SK-N-SH (cell line): ENCODE results near the gene MEI4. TPM values are rescaled to one million over a fixed set of nuclear protein-coding genes. Genes with fewer than 3 reads are reported as not detected.
"Not testable (repeated sequence)": the region's sequence is repeated elsewhere in the genome, so short reads cannot be mapped to it uniquely, and the experiment has no call there.

Source experiments
- CTCF ChIA-PET: fragments of 300-600, 350-600 bp; formaldehyde crosslinking; extraction: SDS; loops from one replicate; lab custom pipeline; 2021; lab: Yijun Ruan, JAX
- POLR2A ChIA-PET: fragments of 350-600 bp; sonication (Branson Sonifier 250); formaldehyde crosslinking; extraction: SDS; loops from one replicate; lab custom pipeline; 2020; ENCODE audit warnings: antibody characterized with exemption, inconsistent platforms; lab: Yijun Ruan, JAX
- DNase-seq: peaks from one replicate; pipeline ENCODE4 v3.0.0; 2012
- H2AFZ ChIP-seq: fragments of 200-600 bp; sonication (generic); 2 replicates; pipeline ENCODE4 v1.8.1; 2016; ENCODE audit warnings: antibody characterized with exemption, mild to moderate bottlenecking, low read depth
- H3F3A ChIP-seq: fragments of 200-600 bp; sonication (generic); replicated peaks from 2 replicates; pipeline ENCODE3; 2016; ENCODE audit warnings: antibody characterized with exemption, mild to moderate bottlenecking; ENCODE audit not compliant: insufficient read depth
- H3K27ac ChIP-seq, 2 experiments: fragments of 200-500 bp in 1 of 2; fragments of 200-600 bp in 1 of 2; sonication (Bioruptor generic) in 1 of 2; sonication (generic), shearing (Covaris generic) in 1 of 2; 2 replicates each; pipeline versions ENCODE4 v1.5.1 to v1.6.1; 2014 to 2016; ENCODE audit warnings: low read depth in 2 of 2, inconsistent platforms in 1 of 2, low read length in 1 of 2, mild to moderate bottlenecking in 1 of 2, mixed read lengths in 1 of 2
- H3K27me3 ChIP-seq: fragments of 200-600 bp; sonication (generic), shearing (Covaris generic); 2 replicates; pipeline ENCODE4 v1.6.1; 2016; ENCODE audit warnings: mixed run types; ENCODE audit not compliant: insufficient read depth
- H3K36me3 ChIP-seq, 2 experiments: fragments of 200-500 bp in 1 of 2; fragments of 200-600 bp in 1 of 2; sonication (Bioruptor generic) in 1 of 2; sonication (generic) in 1 of 2; replicated peaks in 1 of 2; 2 replicates each; pipeline versions ENCODE3 to v1.5.1; 2014 to 2016; ENCODE audit warnings: low read length in 1 of 2, mild to moderate bottlenecking in 1 of 2; ENCODE audit not compliant: insufficient read depth in 2 of 2, control insufficient read depth in 1 of 2
- H3K4me1 ChIP-seq, 2 experiments: fragments of 200-500 bp in 1 of 2; fragments of 200-600 bp in 1 of 2; sonication (Bioruptor generic) in 1 of 2; sonication (generic), shearing (Covaris generic) in 1 of 2; 2 replicates each; pipeline versions ENCODE4 v1.5.1 to v1.6.1; 2014 to 2016; ENCODE audit warnings: low read depth in 1 of 2, low read length in 1 of 2, mixed run types in 1 of 2; ENCODE audit not compliant: insufficient read depth in 2 of 2, control insufficient read depth in 1 of 2
- H3K4me2 ChIP-seq: fragments of 200-600 bp; sonication (generic), shearing (Covaris generic); 2 replicates; pipeline ENCODE4 v1.6.1; 2017; ENCODE audit warnings: mixed run types
- H3K4me3 ChIP-seq, 2 experiments: fragments of 200-500 bp in 1 of 2; fragments of 200-600 bp in 1 of 2; sonication (Bioruptor generic) in 1 of 2; sonication (generic), shearing (Covaris generic) in 1 of 2; 2 replicates each; pipeline versions ENCODE4 v1.5.1 to v1.8.1; 2014 to 2016; ENCODE audit warnings: low read depth in 2 of 2, inconsistent platforms in 1 of 2, low read length in 1 of 2, mild to moderate bottlenecking in 1 of 2, mixed read lengths in 1 of 2, moderate library complexity in 1 of 2
- H3K79me2 ChIP-seq: fragments of 200-600 bp; sonication (generic); 2 replicates; pipeline ENCODE4 v1.8.1; 2017; ENCODE audit warnings: mild to moderate bottlenecking; ENCODE audit not compliant: insufficient read depth
- H3K9ac ChIP-seq: fragments of 200-600 bp; sonication (generic); 2 replicates; pipeline ENCODE4 v1.6.1; 2017; ENCODE audit warnings: mixed run types
- H3K9me2 ChIP-seq: fragments of 200-600 bp; sonication (generic); 2 replicates; pipeline ENCODE4 v1.6.1; 2017; ENCODE audit warnings: mixed run types
- H3K9me3 ChIP-seq: fragments of 200-600 bp; sonication (generic); 2 replicates; pipeline ENCODE4 v1.6.1; 2017; ENCODE audit warnings: mixed run types, mild to moderate bottlenecking, moderate library complexity
- H4K20me1 ChIP-seq: fragments of 200-600 bp; sonication (generic); 2 replicates; pipeline ENCODE4 v1.6.1; 2017; ENCODE audit warnings: mild to moderate bottlenecking, mixed run types; ENCODE audit not compliant: insufficient read depth
- CHD2 ChIP-seq: fragments of 150-350 bp; IDR thresholded peaks from 2 replicates; pipeline ENCODE4 v1.6.1; 2018; ENCODE audit warnings: low read length; ENCODE audit not compliant: partially characterized antibody
- FOSL2 ChIP-seq: IDR thresholded peaks from 2 replicates; pipeline ENCODE4 v1.4.0; 2012; ENCODE audit warnings: low read depth, mild to moderate bottlenecking, moderate library complexity, borderline replicate concordance
- FOXJ3 ChIP-seq: sonication (generic); formaldehyde crosslinking; IDR thresholded peaks from 2 replicates; pipeline ENCODE4 v1.5.1; 2020; ENCODE audit warnings: mild to moderate bottlenecking, missing genetic modification reagents
- GATA2 ChIP-seq: sonication (generic); formaldehyde crosslinking; IDR thresholded peaks from 2 replicates; pipeline ENCODE4 v1.5.0; 2020; ENCODE audit warnings: mild to moderate bottlenecking, missing genetic modification reagents
- JUND ChIP-seq: IDR thresholded peaks from 2 replicates; pipeline ENCODE4 v1.4.0; 2012
- MAX ChIP-seq: IDR thresholded peaks from 2 replicates; pipeline ENCODE4 v1.4.0; 2012; ENCODE audit warnings: low read depth
- MXI1 ChIP-seq: IDR thresholded peaks from 2 replicates; pipeline ENCODE4 v1.6.1; 2012; ENCODE audit warnings: mild to moderate bottlenecking, low read depth, low read length, improper control_type of control experiment
- NFIC ChIP-seq: IDR thresholded peaks from 2 replicates; pipeline ENCODE4 v1.4.0; 2012; ENCODE audit warnings: borderline replicate concordance
- POLR2AphosphoS5 ChIP-seq: IDR thresholded peaks from 2 replicates; pipeline ENCODE4 v1.6.1; 2012; ENCODE audit warnings: low read depth, low read length
- RAD21 ChIP-seq: IDR thresholded peaks from 2 replicates; pipeline ENCODE4 v1.6.1; 2012; ENCODE audit warnings: mild to moderate bottlenecking, low read length
- REST ChIP-seq: IDR thresholded peaks from 2 replicates; pipeline ENCODE4 v1.6.1; 2012; ENCODE audit warnings: mild to moderate bottlenecking, low read depth, low read length, moderate library complexity
- RFX5 ChIP-seq: IDR thresholded peaks from 2 replicates; pipeline ENCODE4 v1.6.1; 2012; ENCODE audit warnings: mild to moderate bottlenecking, improper control_type of control experiment, low read length
- RXRA ChIP-seq: IDR thresholded peaks from 2 replicates; pipeline ENCODE4 v1.4.0; 2012; ENCODE audit warnings: low read depth, mild to moderate bottlenecking, borderline replicate concordance
- TCF12 ChIP-seq: IDR thresholded peaks from 2 replicates; pipeline ENCODE4 v1.4.0; 2012
- TEAD4 ChIP-seq: IDR thresholded peaks from 2 replicates; pipeline ENCODE4 v1.4.0; 2012; ENCODE audit warnings: mild to moderate bottlenecking, borderline replicate concordance; ENCODE audit not compliant: insufficient read depth
- USF1 ChIP-seq: IDR thresholded peaks from 2 replicates; pipeline ENCODE4 v1.4.0; 2012; ENCODE audit warnings: low read depth, borderline replicate concordance
- YY1 ChIP-seq: IDR thresholded peaks from 2 replicates; pipeline ENCODE4 v1.4.0; 2012; ENCODE audit warnings: low read depth, mild to moderate bottlenecking
- WGBS: methylation state at CpG from one replicate; pipeline ENCODE4 v1.1.6; 2017; ENCODE audit warnings: low lambda C conversion rate; 5-methylcytosine and 5-hydroxymethylcytosine counted together
- polyA plus RNA-seq, 3 experiments: library from polyadenylated mRNA; depleted of rRNA; stranded (reverse); fragments of >200 nt; gene quantifications; 2 replicates each; pipeline ENCODE4 v1.2.3, GENCODE V29; 2012
- TF ChIP-seq, protein P1 (sequence below): fragments of 200-600 bp; sonication (generic); IDR thresholded peaks from 2 replicates; pipeline ENCODE4 v1.6.1; 2017; ENCODE audit warnings: antibody characterized with exemption, mild to moderate bottlenecking, moderate library complexity
- TF ChIP-seq, protein P2 (sequence below): IDR thresholded peaks from 2 replicates; pipeline ENCODE4 v1.4.0; 2012; ENCODE audit warnings: low read depth, borderline replicate concordance
- TF ChIP-seq, protein P3 (sequence below): fragments of 150-350 bp; IDR thresholded peaks from 2 replicates; pipeline ENCODE4 v1.6.1; 2016; ENCODE audit warnings: mild to moderate bottlenecking, low read depth, low read length

The MEI4 gene
- polyA plus RNA-seq, 1 of the 3 experiments (the other 2 are of a cell fraction): not detected

- H3K79me2 ChIP-seq, H3K27ac ChIP-seq, H3K4me1 ChIP-seq, H2AFZ ChIP-seq, H4K20me1 ChIP-seq, H3K4me3 ChIP-seq, DNase-seq, H3K36me3 ChIP-seq, H3K4me2 ChIP-seq, H3K9me3 ChIP-seq, H3F3A ChIP-seq, POLR2A ChIA-PET, H3K27me3 ChIP-seq, H3K9ac ChIP-seq, H3K9me2 ChIP-seq: not testable (repeated sequence)
- WGBS: 13% methylated on average over 6 of the region's 6 CpGs
- CTCF ChIA-PET: interaction anchor here (1.4 kb wide), 1 partner anchor 31 kb away, joined by 3 read pairs; no protein-coding TSS in a partner anchor
Observed at GRCh38 chr6:77700095-77700494, 47.3 kb downstream of the MEI4 start.

GRCh38 chr6:77707603-77708002 lies 54.8 kb downstream of the MEI4 start:
- no peak overlapping the region for H3K4me2 ChIP-seq
- no peak overlapping the region for H3K27ac ChIP-seq
- H3K9ac ChIP-seq: no peak overlapping the region
- H2AFZ ChIP-seq: no peak overlapping the region
- H3K4me3 ChIP-seq: no peak overlapping the region
- DNase-seq: no peak
- no peaks in the 10 kb centered on the region for H4K20me1 ChIP-seq
- no peaks in the 10 kb centered on the region; the same call in 1 of the 2 replicates for H3K27me3 ChIP-seq
- H3K4me1 ChIP-seq: no peaks in the 10 kb centered on the region
- H3K9me2 ChIP-seq: no peaks in the 10 kb centered on the region
- no peak for TF ChIP-seq REST
- no peak for TF ChIP-seq TEAD4
- TF ChIP-seq FOSL2: no peak
- TF ChIP-seq FOXJ3 (CRISPR knock-in tag): no peak
- TF ChIP-seq USF1: no peak
- TF ChIP-seq RXRA: no peak
- no peak for TF ChIP-seq NFIC
- TF ChIP-seq POLR2AphosphoS5: no peak
- no peak for TF ChIP-seq YY1
- no peak for TF ChIP-seq MXI1
- no peak for TF ChIP-seq CHD2
- TF ChIP-seq, protein P1, sequence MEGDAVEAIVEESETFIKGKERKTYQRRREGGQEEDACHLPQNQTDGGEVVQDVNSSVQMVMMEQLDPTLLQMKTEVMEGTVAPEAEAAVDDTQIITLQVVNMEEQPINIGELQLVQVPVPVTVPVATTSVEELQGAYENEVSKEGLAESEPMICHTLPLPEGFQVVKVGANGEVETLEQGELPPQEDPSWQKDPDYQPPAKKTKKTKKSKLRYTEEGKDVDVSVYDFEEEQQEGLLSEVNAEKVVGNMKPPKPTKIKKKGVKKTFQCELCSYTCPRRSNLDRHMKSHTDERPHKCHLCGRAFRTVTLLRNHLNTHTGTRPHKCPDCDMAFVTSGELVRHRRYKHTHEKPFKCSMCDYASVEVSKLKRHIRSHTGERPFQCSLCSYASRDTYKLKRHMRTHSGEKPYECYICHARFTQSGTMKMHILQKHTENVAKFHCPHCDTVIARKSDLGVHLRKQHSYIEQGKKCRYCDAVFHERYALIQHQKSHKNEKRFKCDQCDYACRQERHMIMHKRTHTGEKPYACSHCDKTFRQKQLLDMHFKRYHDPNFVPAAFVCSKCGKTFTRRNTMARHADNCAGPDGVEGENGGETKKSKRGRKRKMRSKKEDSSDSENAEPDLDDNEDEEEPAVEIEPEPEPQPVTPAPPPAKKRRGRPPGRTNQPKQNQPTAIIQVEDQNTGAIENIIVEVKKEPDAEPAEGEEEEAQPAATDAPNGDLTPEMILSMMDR: no peak
- TF ChIP-seq, protein P2, sequence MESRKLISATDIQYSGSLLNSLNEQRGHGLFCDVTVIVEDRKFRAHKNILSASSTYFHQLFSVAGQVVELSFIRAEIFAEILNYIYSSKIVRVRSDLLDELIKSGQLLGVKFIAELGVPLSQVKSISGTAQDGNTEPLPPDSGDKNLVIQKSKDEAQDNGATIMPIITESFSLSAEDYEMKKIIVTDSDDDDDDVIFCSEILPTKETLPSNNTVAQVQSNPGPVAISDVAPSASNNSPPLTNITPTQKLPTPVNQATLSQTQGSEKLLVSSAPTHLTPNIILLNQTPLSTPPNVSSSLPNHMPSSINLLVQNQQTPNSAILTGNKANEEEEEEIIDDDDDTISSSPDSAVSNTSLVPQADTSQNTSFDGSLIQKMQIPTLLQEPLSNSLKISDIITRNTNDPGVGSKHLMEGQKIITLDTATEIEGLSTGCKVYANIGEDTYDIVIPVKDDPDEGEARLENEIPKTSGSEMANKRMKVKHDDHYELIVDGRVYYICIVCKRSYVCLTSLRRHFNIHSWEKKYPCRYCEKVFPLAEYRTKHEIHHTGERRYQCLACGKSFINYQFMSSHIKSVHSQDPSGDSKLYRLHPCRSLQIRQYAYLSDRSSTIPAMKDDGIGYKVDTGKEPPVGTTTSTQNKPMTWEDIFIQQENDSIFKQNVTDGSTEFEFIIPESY: no peak
- no peak for TF ChIP-seq JUND
- no peak for TF ChIP-seq RFX5
- TF ChIP-seq RAD21: no peak
- TF ChIP-seq, protein P3, sequence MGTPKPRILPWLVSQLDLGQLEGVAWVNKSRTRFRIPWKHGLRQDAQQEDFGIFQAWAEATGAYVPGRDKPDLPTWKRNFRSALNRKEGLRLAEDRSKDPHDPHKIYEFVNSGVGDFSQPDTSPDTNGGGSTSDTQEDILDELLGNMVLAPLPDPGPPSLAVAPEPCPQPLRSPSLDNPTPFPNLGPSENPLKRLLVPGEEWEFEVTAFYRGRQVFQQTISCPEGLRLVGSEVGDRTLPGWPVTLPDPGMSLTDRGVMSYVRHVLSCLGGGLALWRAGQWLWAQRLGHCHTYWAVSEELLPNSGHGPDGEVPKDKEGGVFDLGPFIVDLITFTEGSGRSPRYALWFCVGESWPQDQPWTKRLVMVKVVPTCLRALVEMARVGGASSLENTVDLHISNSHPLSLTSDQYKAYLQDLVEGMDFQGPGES: no peak
- no peak for TF ChIP-seq GATA2
- no peak for TF ChIP-seq TCF12
- TF ChIP-seq MAX: no peak
- TF ChIP-seq, all 33 proteins: peak for 0
- POLR2A ChIA-PET: no interaction called here
- H3K9me3 ChIP-seq: no peaks in the 10 kb centered on the region
- no peaks in the 10 kb centered on the region for H3F3A ChIP-seq
- H3K79me2 ChIP-seq: no peaks in the 10 kb centered on the region
- WGBS: 0% methylated on average over 1 of the region's 2 CpGs
- H3K36me3 ChIP-seq: no peaks in the 10 kb centered on the region
- CTCF ChIA-PET: no interaction called here
